K562 (cell line): Measurements from ENCODE around the gene CRPPA. TPM values are rescaled to one million over a fixed set of nuclear protein-coding genes. Genes with fewer than 3 reads are reported as not detected.
A peak's percentile ranks its signal among the peaks of the same experiment; 100 is the strongest.

Source experiments
- BRCA1 ChIP-seq, 2 experiments: fragments of 450-650 bp in 1 of 2; sonication (generic) in 1 of 2; formaldehyde crosslinking in 1 of 2; IDR thresholded peaks; 2 replicates each; pipeline versions ENCODE4 v1.5.0 to v1.6.1; 2017 to 2020; ENCODE audit warnings: mild to moderate bottlenecking in 1 of 2, missing genetic modification reagents in 1 of 2
- CEBPG ChIP-seq, 3 experiments: fragments of 200-800 bp in 1 of 3; sonication (Bioruptor generic) in 1 of 3; sonication (generic) in 1 of 3; formaldehyde crosslinking in 1 of 3; IDR thresholded peaks in 2 of 3; conservative IDR thresholded peaks in 1 of 3; 2 replicates each; pipeline versions ENCODE4 v1.6.1 to v1.8.0; 2016 to 2022; ENCODE audit warnings: missing compliant biosample characterization in 2 of 3, missing genetic modification characterization in 2 of 3, mild to moderate bottlenecking in 1 of 3, missing genetic modification reagents in 1 of 3
- FOXK1 ChIP-seq: sonication (generic); formaldehyde crosslinking; IDR thresholded peaks from 2 replicates; pipeline ENCODE4 v1.8.0; 2022; ENCODE audit warnings: missing genetic modification reagents, mild to moderate bottlenecking, borderline replicate concordance
- FOXP1 ChIP-seq: sonication (generic); formaldehyde crosslinking; IDR thresholded peaks from 2 replicates; pipeline ENCODE4 v1.8.0; 2022; ENCODE audit warnings: mild to moderate bottlenecking, missing genetic modification reagents
- ZNF584 ChIP-seq: fragments of 200-800 bp; sonication (Bioruptor generic); IDR thresholded peaks from 2 replicates; pipeline ENCODE4 v1.6.1; 2016; ENCODE audit warnings: low read depth, mild to moderate bottlenecking, missing genetic modification characterization, missing compliant biosample characterization
- ZNF589 ChIP-seq: fragments of 200-800 bp; sonication (Bioruptor generic); IDR thresholded peaks from 2 replicates; pipeline ENCODE4 v1.6.1; 2016; ENCODE audit warnings: low read depth, missing genetic modification characterization, missing compliant biosample characterization
- ZNF76 ChIP-seq: fragments of 250-450 bp; sonication (Bioruptor Pico); IDR thresholded peaks from 2 replicates; pipeline ENCODE4 v1.4.0; 2020; ENCODE audit warnings: mild to moderate bottlenecking, moderate library complexity, borderline replicate concordance
- polyA plus RNA-seq, 8 experiments: library from polyadenylated mRNA; depleted of rRNA in 4 of 8; stranded (reverse) in 5 of 8; unstranded in 3 of 8; fragments of >200 nt; fragmentation: Nextera tagmentation in 2 of 8; fragmentation: Illumina TruSeq in 1 of 8; extraction: Ambion mirVana in 2 of 8; extraction: Trizol in 1 of 8; gene quantifications; 2 replicates each; pipeline versions ENCODE4 v1.2.1 to v1.2.3, GENCODE V29; 2011 to 2014; ENCODE audit warnings: inconsistent platforms in 1 of 8, missing spikeins in 1 of 8
- total RNA-seq, 7 experiments: library from RNA; depleted of rRNA in 6 of 7; stranded (reverse); fragments of >200 nt in 6 of 7; fragmentation: Illumina TruSeq in 2 of 7; extraction: Trizol in 2 of 7; gene quantifications; 2 replicates each; pipeline versions ENCODE4 v1.2.1 to v1.2.3, GENCODE V29; 2011 to 2021; ENCODE audit warnings: low replicate concordance in 1 of 7
- TF ChIP-seq, protein P1 (sequence below): fragments of 200-800 bp; sonication (Bioruptor generic); IDR thresholded peaks from 2 replicates; pipeline ENCODE4 v1.6.1; 2016; ENCODE audit warnings: missing genetic modification characterization, missing compliant biosample characterization
- TF ChIP-seq, protein P2 (sequence below): fragments of 450-650 bp; IDR thresholded peaks from 2 replicates; pipeline ENCODE4 v1.6.1; 2016; ENCODE audit warnings: missing biosample characterization, missing genetic modification characterization
- TF ChIP-seq, protein P3 (sequence below): fragments of 200-800 bp; sonication (Bioruptor generic); IDR thresholded peaks from 2 replicates; pipeline ENCODE4 v1.6.1; 2017; ENCODE audit warnings: missing genetic modification characterization, missing compliant biosample characterization
- TF ChIP-seq, protein P4 (sequence below): fragments of 450-650 bp; conservative IDR thresholded peaks from 2 replicates; pipeline ENCODE4 v1.6.1; 2016; ENCODE audit warnings: missing genetic modification characterization, low read depth, mild to moderate bottlenecking, control low read depth, missing compliant biosample characterization
- TF ChIP-seq, protein P5 (sequence below): fragments of 250-450 bp; sonication (Bioruptor Pico); IDR thresholded peaks from 2 replicates; pipeline ENCODE4 v1.8.0; 2022; ENCODE audit warnings: moderate library complexity, mild to moderate bottlenecking, inconsistent platforms
- TF ChIP-seq, protein P6 (sequence below): fragments of 450-650 bp; formaldehyde crosslinking; IDR thresholded peaks from 2 replicates; pipeline ENCODE4 v1.4.0; 2022; ENCODE audit warnings: mild to moderate bottlenecking, moderate library complexity
- TF ChIP-seq, protein P7 (sequence below): fragments of 250-450 bp; sonication (Bioruptor Pico); IDR thresholded peaks from 2 replicates; pipeline ENCODE4 v1.5.0; 2021

CRPPA gene
- total and polyA plus RNA-seq, 9 of the 15 experiments (the other 6 are each of a cell fraction or from before 2014, with no cell fraction given) = 3.9 to 14.4 (median 7.8) TPM

DNA sequence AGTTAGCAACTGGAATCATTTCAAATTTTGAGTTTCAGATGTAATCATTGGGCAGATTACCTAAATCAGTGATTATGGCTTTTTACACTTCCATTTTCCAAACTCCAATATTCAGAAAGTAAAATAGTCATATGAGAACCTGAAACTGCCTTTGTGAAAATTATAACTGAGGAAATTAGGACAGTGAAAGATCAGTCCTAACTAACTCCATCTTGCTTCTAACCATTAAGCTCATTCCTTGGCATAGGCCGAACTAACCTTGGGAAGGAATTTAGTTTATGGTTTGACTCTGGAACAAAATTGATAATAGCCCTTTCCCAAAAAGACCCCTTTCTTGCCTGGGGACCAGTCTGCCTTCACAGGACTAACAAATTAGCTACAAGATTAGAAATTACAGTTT lies 2.2 kb downstream of the CRPPA start (continued):
- TF ChIP-seq, protein P1, sequence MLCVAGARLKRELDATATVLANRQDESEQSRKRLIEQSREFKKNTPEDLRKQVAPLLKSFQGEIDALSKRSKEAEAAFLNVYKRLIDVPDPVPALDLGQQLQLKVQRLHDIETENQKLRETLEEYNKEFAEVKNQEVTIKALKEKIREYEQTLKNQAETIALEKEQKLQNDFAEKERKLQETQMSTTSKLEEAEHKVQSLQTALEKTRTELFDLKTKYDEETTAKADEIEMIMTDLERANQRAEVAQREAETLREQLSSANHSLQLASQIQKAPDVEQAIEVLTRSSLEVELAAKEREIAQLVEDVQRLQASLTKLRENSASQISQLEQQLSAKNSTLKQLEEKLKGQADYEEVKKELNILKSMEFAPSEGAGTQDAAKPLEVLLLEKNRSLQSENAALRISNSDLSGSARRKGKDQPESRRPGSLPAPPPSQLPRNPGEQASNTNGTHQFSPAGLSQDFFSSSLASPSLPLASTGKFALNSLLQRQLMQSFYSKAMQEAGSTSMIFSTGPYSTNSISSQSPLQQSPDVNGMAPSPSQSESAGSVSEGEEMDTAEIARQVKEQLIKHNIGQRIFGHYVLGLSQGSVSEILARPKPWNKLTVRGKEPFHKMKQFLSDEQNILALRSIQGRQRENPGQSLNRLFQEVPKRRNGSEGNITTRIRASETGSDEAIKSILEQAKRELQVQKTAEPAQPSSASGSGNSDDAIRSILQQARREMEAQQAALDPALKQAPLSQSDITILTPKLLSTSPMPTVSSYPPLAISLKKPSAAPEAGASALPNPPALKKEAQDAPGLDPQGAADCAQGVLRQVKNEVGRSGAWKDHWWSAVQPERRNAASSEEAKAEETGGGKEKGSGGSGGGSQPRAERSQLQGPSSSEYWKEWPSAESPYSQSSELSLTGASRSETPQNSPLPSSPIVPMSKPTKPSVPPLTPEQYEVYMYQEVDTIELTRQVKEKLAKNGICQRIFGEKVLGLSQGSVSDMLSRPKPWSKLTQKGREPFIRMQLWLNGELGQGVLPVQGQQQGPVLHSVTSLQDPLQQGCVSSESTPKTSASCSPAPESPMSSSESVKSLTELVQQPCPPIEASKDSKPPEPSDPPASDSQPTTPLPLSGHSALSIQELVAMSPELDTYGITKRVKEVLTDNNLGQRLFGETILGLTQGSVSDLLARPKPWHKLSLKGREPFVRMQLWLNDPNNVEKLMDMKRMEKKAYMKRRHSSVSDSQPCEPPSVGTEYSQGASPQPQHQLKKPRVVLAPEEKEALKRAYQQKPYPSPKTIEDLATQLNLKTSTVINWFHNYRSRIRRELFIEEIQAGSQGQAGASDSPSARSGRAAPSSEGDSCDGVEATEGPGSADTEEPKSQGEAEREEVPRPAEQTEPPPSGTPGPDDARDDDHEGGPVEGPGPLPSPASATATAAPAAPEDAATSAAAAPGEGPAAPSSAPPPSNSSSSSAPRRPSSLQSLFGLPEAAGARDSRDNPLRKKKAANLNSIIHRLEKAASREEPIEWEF (CRISPR knock-in tag) = peak; percentile 85; the same call in 1 of the 2 replicates
- peak; percentile 93; the same call in 1 of the 2 replicates for TF ChIP-seq ZNF76 (CRISPR knock-in tag)
- TF ChIP-seq, protein P2, sequence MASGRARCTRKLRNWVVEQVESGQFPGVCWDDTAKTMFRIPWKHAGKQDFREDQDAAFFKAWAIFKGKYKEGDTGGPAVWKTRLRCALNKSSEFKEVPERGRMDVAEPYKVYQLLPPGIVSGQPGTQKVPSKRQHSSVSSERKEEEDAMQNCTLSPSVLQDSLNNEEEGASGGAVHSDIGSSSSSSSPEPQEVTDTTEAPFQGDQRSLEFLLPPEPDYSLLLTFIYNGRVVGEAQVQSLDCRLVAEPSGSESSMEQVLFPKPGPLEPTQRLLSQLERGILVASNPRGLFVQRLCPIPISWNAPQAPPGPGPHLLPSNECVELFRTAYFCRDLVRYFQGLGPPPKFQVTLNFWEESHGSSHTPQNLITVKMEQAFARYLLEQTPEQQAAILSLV (tag) = 0 out of 2 replicates have a peak, but pooled peaks have one; percentile 23
- TF ChIP-seq, protein P3, sequence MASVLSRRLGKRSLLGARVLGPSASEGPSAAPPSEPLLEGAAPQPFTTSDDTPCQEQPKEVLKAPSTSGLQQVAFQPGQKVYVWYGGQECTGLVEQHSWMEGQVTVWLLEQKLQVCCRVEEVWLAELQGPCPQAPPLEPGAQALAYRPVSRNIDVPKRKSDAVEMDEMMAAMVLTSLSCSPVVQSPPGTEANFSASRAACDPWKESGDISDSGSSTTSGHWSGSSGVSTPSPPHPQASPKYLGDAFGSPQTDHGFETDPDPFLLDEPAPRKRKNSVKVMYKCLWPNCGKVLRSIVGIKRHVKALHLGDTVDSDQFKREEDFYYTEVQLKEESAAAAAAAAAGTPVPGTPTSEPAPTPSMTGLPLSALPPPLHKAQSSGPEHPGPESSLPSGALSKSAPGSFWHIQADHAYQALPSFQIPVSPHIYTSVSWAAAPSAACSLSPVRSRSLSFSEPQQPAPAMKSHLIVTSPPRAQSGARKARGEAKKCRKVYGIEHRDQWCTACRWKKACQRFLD = peak; percentile 82
- peak; percentile 51; the same call in 1 of the 2 replicates for TF ChIP-seq ZNF589
- TF ChIP-seq BRCA1 (IDR thresholded peaks at IDR 0.05) = no peak
- TF ChIP-seq BRCA1 (CRISPR knock-in tag; IDR thresholded peaks at IDR 0.05) = no peak
- TF ChIP-seq, protein P4, sequence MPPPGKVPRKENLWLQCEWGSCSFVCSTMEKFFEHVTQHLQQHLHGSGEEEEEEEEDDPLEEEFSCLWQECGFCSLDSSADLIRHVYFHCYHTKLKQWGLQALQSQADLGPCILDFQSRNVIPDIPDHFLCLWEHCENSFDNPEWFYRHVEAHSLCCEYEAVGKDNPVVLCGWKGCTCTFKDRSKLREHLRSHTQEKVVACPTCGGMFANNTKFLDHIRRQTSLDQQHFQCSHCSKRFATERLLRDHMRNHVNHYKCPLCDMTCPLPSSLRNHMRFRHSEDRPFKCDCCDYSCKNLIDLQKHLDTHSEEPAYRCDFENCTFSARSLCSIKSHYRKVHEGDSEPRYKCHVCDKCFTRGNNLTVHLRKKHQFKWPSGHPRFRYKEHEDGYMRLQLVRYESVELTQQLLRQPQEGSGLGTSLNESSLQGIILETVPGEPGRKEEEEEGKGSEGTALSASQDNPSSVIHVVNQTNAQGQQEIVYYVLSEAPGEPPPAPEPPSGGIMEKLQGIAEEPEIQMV (tag) = 0 out of 2 replicates have a peak, but pooled peaks have one; percentile 73
- no peak for TF ChIP-seq FOXK1
- TF ChIP-seq, protein P5, sequence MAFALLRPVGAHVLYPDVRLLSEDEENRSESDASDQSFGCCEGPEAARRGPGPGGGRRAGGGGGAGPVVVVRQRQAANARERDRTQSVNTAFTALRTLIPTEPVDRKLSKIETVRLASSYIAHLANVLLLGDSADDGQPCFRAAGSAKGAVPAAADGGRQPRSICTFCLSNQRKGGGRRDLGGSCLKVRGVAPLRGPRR (CRISPR knock-in tag) = peak; percentile 90
- TF ChIP-seq, protein P6, sequence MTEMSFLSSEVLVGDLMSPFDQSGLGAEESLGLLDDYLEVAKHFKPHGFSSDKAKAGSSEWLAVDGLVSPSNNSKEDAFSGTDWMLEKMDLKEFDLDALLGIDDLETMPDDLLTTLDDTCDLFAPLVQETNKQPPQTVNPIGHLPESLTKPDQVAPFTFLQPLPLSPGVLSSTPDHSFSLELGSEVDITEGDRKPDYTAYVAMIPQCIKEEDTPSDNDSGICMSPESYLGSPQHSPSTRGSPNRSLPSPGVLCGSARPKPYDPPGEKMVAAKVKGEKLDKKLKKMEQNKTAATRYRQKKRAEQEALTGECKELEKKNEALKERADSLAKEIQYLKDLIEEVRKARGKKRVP (CRISPR knock-in tag) = 0 out of 2 replicates have a peak, but pooled peaks have one; percentile 36
- TF ChIP-seq FOXP1 (CRISPR knock-in tag) = no peak
- TF ChIP-seq, protein P7, sequence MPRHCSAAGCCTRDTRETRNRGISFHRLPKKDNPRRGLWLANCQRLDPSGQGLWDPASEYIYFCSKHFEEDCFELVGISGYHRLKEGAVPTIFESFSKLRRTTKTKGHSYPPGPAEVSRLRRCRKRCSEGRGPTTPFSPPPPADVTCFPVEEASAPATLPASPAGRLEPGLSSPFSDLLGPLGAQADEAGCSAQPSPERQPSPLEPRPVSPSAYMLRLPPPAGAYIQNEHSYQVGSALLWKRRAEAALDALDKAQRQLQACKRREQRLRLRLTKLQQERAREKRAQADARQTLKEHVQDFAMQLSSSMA (CRISPR knock-in tag) = no peak
- no peak for TF ChIP-seq CEBPG (CRISPR knock-in tag; IDR thresholded peaks at IDR 0.05)
- no peak for TF ChIP-seq CEBPG (tag; conservative IDR thresholded peaks at IDR 0.05 in 1 of 2, IDR thresholded peaks at IDR 0.05 in 1 of 2)
- peak; percentile 48; the same call in 1 of the 2 replicates for TF ChIP-seq ZNF584 (CRISPR knock-in tag)
